ENCODE results near the gene TBC1D5.

TBC1D5 gene

GRCh38 chr3:17142516-17142915, 599.9 kb downstream of the TBC1D5 start:
- TF ChIP-seq TAF1 (IDR thresholded peaks at IDR 0.05; ENCODE audit: borderline replicate concordance, insufficient read depth, low read length) (no peak), POLR2AphosphoS5 (IDR thresholded peaks at IDR 0.05; ENCODE audit: low read depth, low read length) (no peak), SIN3A (IDR thresholded peaks at IDR 0.05; ENCODE audit: borderline replicate concordance, insufficient read depth, low read length) (no peak), FOXP2 (optimal IDR thresholded peaks at IDR 0.05; ENCODE audit: borderline replicate concordance, extremely low read depth, extremely low read length, insufficient read depth) (no peak), REST (IDR thresholded peaks at IDR 0.05; ENCODE audit: insufficient read depth in 1 of 2, low read depth in 2 of 2, low read length in 2 of 2) (no peak)

- TF ChIP-seq REST (IDR thresholded peaks at IDR 0.05; ENCODE audit: insufficient read depth in 1 of 2, low read depth in 2 of 2, low read length in 2 of 2) (no peak), SIN3A (IDR thresholded peaks at IDR 0.05; ENCODE audit: borderline replicate concordance, insufficient read depth, low read length) (no peak), POLR2AphosphoS5 (IDR thresholded peaks at IDR 0.05; ENCODE audit: low read depth, low read length) (no peak), FOXP2 (optimal IDR thresholded peaks at IDR 0.05; ENCODE audit: borderline replicate concordance, extremely low read depth, extremely low read length, insufficient read depth) (no peak), TAF1 (IDR thresholded peaks at IDR 0.05; ENCODE audit: borderline replicate concordance, insufficient read depth, low read length) (no peak)
Measured at GRCh38 chr3:17141699-17142098, 600.7 kb downstream of the TBC1D5 start.

GRCh38 chr3:17140670-17141505, 601.5 kb downstream of the TBC1D5 start:
- TF ChIP-seq POLR2AphosphoS5 (IDR thresholded peaks at IDR 0.05; ENCODE audit: low read depth, low read length), result no peak
- no peak for TF ChIP-seq REST (IDR thresholded peaks at IDR 0.05; ENCODE audit: insufficient read depth in 1 of 2, low read depth in 2 of 2, low read length in 2 of 2)
- no peak for TF ChIP-seq SIN3A (IDR thresholded peaks at IDR 0.05; ENCODE audit: borderline replicate concordance, insufficient read depth, low read length)
- TF ChIP-seq FOXP2 (optimal IDR thresholded peaks at IDR 0.05; ENCODE audit: borderline replicate concordance, extremely low read depth, extremely low read length, insufficient read depth), result no peak
- TF ChIP-seq TAF1 (IDR thresholded peaks at IDR 0.05; ENCODE audit: borderline replicate concordance, insufficient read depth, low read length), result no peak

GRCh38 chr3:17138246-17139039, 604.0 kb downstream of the TBC1D5 start:
- TF ChIP-seq POLR2AphosphoS5 (IDR thresholded peaks at IDR 0.05; ENCODE audit: low read depth, low read length) (no peak), REST (IDR thresholded peaks at IDR 0.05; ENCODE audit: insufficient read depth in 1 of 2, low read depth in 2 of 2, low read length in 2 of 2) (no peak), SIN3A (IDR thresholded peaks at IDR 0.05; ENCODE audit: borderline replicate concordance, insufficient read depth, low read length) (no peak), FOXP2 (optimal IDR thresholded peaks at IDR 0.05; ENCODE audit: borderline replicate concordance, extremely low read depth, extremely low read length, insufficient read depth) (no peak), TAF1 (IDR thresholded peaks at IDR 0.05; ENCODE audit: borderline replicate concordance, insufficient read depth, low read length) (no peak)

All from PFSK-1 (cell line).